ENCODE data around the gene TANGO6.

Gene TANGO6

GRCh38 chr16:69078073-69078472 is 234.7 kb downstream of the TANGO6 start:
- H3K27ac Mint-ChIP-seq = no peak overlapping the region
- no peak for DNase-seq
- peaks cover 10% of the 10 kb centered on the region for H3K36me3 Mint-ChIP-seq (ENCODE audit: low read depth)
- no peaks in the 10 kb centered on the region for H3K4me1 Mint-ChIP-seq (ENCODE audit: low read depth)
- H3K4me3 Mint-ChIP-seq = no peak overlapping the region
- H3K27me3 Mint-ChIP-seq = no peaks in the 10 kb centered on the region
- H3K9me3 Mint-ChIP-seq = no peaks in the 10 kb centered on the region

DNA sequence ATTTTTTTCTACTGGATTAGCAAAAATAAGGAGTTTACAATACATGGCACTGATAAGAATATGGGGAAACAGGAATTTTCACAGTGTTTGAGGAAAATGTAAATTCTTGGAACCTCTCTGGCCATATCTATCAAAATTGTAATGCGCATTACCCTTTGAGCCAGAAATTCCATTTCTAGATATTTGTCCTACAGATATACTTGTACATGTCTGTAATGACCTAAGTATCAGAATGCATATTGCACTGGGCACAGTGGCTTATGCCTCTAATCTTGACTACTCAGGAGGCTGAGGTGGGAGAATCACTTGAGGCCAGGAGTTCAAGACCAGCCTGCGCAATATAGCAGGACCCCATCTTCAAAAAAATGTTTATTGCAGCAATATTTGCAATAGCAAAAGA is 236.4 kb downstream of the TANGO6 start:
- no peaks in the 10 kb centered on the region for H3K27me3 Mint-ChIP-seq
- H3K4me3 Mint-ChIP-seq = no peak overlapping the region
- no peaks in the 10 kb centered on the region for H3K9me3 Mint-ChIP-seq
- DNase-seq = no peak
- no peak overlapping the region for H3K27ac Mint-ChIP-seq
- peaks cover 26% of the 10 kb centered on the region for H3K36me3 Mint-ChIP-seq (ENCODE audit: low read depth)
- H3K4me1 Mint-ChIP-seq (ENCODE audit: low read depth) = no peaks in the 10 kb centered on the region

GRCh38 chr16:69083306-69083941 is 240.1 kb downstream of the TANGO6 start:
- no peaks in the 10 kb centered on the region for H3K9me3 Mint-ChIP-seq
- no peak for DNase-seq
- no peaks in the 10 kb centered on the region for H3K27me3 Mint-ChIP-seq
- peaks cover 2% of the 10 kb centered on the region for H3K4me1 Mint-ChIP-seq (ENCODE audit: low read depth)
- H3K4me3 Mint-ChIP-seq = no peak overlapping the region
- no peak overlapping the region for H3K27ac Mint-ChIP-seq
- H3K36me3 Mint-ChIP-seq (ENCODE audit: low read depth) = peaks cover 38% of the 10 kb centered on the region

DNA sequence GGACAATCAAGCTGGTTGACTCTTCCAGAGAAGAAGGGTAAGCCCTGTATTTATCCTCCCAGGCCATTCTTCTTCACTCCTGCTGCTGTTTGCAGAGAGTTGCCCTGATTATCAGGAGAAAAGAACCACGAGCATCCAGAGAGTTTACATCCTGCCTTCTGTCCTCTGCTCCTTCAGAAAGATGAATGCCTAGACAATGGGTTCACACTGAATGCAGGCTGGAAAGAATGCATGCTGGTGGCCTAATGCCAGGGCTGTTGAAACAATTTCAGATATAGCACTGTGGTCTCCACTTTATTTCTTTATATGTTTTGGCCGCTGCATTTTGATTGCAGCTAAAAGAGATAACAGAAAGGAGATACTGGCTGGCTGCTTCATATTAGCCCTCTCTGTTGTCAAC is 241.0 kb downstream of the TANGO6 start:
- Mint-ChIP-seq H3K9me3 (no peaks in the 10 kb centered on the region), H3K36me3 (ENCODE audit: low read depth) (peaks cover 38% of the 10 kb centered on the region), H3K4me1 (ENCODE audit: low read depth) (peaks cover 10% of the 10 kb centered on the region), H3K27ac (no peak overlapping the region), H3K4me3 (no peak overlapping the region), H3K27me3 (no peaks in the 10 kb centered on the region)
- no peak for DNase-seq

DNA sequence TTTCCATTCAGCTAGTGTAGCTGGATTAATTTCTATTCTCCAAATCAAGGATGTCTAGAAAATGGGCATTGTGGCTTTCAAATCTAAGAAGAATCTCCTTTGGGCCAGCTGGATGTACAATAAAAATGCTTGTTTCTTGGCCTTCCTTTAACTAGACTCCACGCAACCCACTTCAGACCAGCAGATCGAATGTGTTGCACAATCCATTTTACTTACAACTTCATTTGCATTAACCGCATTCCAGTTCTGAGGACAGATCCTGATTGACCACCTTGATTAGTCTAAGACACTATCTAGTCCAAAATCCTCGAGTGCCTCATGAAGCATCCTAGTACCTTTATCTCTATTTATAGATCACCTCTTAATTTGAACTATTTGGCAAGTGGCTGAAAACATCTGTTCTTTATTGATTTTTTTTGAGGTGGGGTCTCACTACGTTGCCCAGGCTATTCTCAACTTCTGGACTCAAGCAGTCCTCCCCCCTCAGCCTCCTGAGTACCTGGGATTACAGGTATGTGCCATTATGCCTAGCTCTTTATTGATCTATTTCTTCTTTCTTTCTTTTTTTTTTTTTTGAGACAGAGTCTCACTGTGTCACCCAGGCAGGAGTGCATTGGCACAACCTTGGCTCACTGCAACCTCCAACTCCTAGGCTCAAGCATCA is 241.8 kb downstream of the TANGO6 start:
- no peak overlapping the region for H3K27ac Mint-ChIP-seq
- H3K9me3 Mint-ChIP-seq = no peaks in the 10 kb centered on the region
- H3K4me3 Mint-ChIP-seq = no peak overlapping the region
- peaks cover 13% of the 10 kb centered on the region for H3K4me1 Mint-ChIP-seq (ENCODE audit: low read depth)
- peaks cover 38% of the 10 kb centered on the region for H3K36me3 Mint-ChIP-seq (ENCODE audit: low read depth)
- no peaks in the 10 kb centered on the region for H3K27me3 Mint-ChIP-seq
- DNase-seq = no peak

- Mint-ChIP-seq H3K4me1 (ENCODE audit: low read depth) (peaks cover 13% of the 10 kb centered on the region), H3K4me3 (no peak overlapping the region), H3K27me3 (no peaks in the 10 kb centered on the region), H3K36me3 (ENCODE audit: low read depth) (peaks cover 38% of the 10 kb centered on the region), H3K9me3 (no peaks in the 10 kb centered on the region), H3K27ac (peak overlapping the region; percentile 70)
- DNase-seq = no peak
These were observed 243.8 kb downstream of the TANGO6 start for GRCh38 chr16:69087161-69087581.

- Mint-ChIP-seq H3K4me3 (no peak overlapping the region), H3K27me3 (no peaks in the 10 kb centered on the region), H3K36me3 (ENCODE audit: low read depth) (peaks cover 27% of the 10 kb centered on the region), H3K4me1 (ENCODE audit: low read depth) (peaks cover 13% of the 10 kb centered on the region), H3K9me3 (no peaks in the 10 kb centered on the region), H3K27ac (no peak overlapping the region)
- no peak for DNase-seq
These were observed 245.4 kb downstream of the TANGO6 start for GRCh38 chr16:69088684-69089083.

- peaks cover 13% of the 10 kb centered on the region for H3K4me1 Mint-ChIP-seq (ENCODE audit: low read depth)
- peak; percentile 36 for DNase-seq
- no peak overlapping the region for H3K27ac Mint-ChIP-seq
- peaks cover 21% of the 10 kb centered on the region for H3K36me3 Mint-ChIP-seq (ENCODE audit: low read depth)
- no peak overlapping the region for H3K4me3 Mint-ChIP-seq
- no peaks in the 10 kb centered on the region for H3K27me3 Mint-ChIP-seq
- no peaks in the 10 kb centered on the region for H3K9me3 Mint-ChIP-seq
These were observed 246.0 kb downstream of the TANGO6 start for GRCh38 chr16:69089091-69089910.

GRCh38 chr16:69093974-69094373 is 250.6 kb downstream of the TANGO6 start:
- H3K4me3 Mint-ChIP-seq = no peak overlapping the region

GRCh38 chr16:69094501-69094900 is 251.2 kb downstream of the TANGO6 start:
- Mint-ChIP-seq H3K4me3 (no peak overlapping the region), H3K27me3 (no peaks in the 10 kb centered on the region), H3K36me3 (ENCODE audit: low read depth) (no peaks in the 10 kb centered on the region), H3K4me1 (ENCODE audit: low read depth) (peaks cover under 1% of the 10 kb centered on the region), H3K9me3 (no peaks in the 10 kb centered on the region), H3K27ac (no peak overlapping the region)
- DNase-seq = no peak

More at GRCh38 chr16:69093974-69094373, 250.6 kb downstream of the TANGO6 start:
- Mint-ChIP-seq H3K36me3 (ENCODE audit: low read depth) (no peaks in the 10 kb centered on the region), H3K27me3 (no peaks in the 10 kb centered on the region), H3K9me3 (no peaks in the 10 kb centered on the region), H3K4me1 (ENCODE audit: low read depth) (peaks cover 6% of the 10 kb centered on the region), H3K27ac (no peak overlapping the region)
- DNase-seq = no peak

GRCh38 chr16:69095193-69095592 is 251.9 kb downstream of the TANGO6 start:
- Mint-ChIP-seq H3K4me1 (ENCODE audit: low read depth) (no peaks in the 10 kb centered on the region), H3K27ac (no peak overlapping the region), H3K36me3 (ENCODE audit: low read depth) (no peaks in the 10 kb centered on the region), H3K9me3 (no peaks in the 10 kb centered on the region), H3K27me3 (no peaks in the 10 kb centered on the region), H3K4me3 (no peak overlapping the region)
- DNase-seq = no peak

- H3K27me3 Mint-ChIP-seq = peaks cover 12% of the 10 kb centered on the region
- H3K36me3 Mint-ChIP-seq (ENCODE audit: low read depth) = no peaks in the 10 kb centered on the region
- no peak overlapping the region for H3K4me3 Mint-ChIP-seq
- H3K9me3 Mint-ChIP-seq = no peaks in the 10 kb centered on the region
- peaks cover under 1% of the 10 kb centered on the region for H3K4me1 Mint-ChIP-seq (ENCODE audit: low read depth)
- DNase-seq = no peak
- no peak overlapping the region for H3K27ac Mint-ChIP-seq
These were observed 256.9 kb downstream of the TANGO6 start for GRCh38 chr16:69100071-69100691.

- no peaks in the 10 kb centered on the region for H3K9me3 Mint-ChIP-seq
- peak within 1 kb of the TSS; percentile 81 for H3K4me3 Mint-ChIP-seq
- DNase-seq = peak; percentile 62
- peak within 1 kb of the TSS; percentile 75 for H3K27ac Mint-ChIP-seq
- peaks cover 49% of the 10 kb centered on the region for H3K27me3 Mint-ChIP-seq
- peaks cover 21% of the 10 kb centered on the region for H3K4me1 Mint-ChIP-seq (ENCODE audit: low read depth)
- H3K36me3 Mint-ChIP-seq (ENCODE audit: low read depth) = peaks cover 14% of the 10 kb centered on the region
These were observed 262.4 kb downstream of the TANGO6 start, which contains the start of gene HAS3 for GRCh38 chr16:69105501-69106361. HAS3 (plus strand) TSS chr16:69105653; CDS start chr16:69109396, 3,743 bp downstream.
